ACC112 (cell line): Measurements from ENCODE around the gene AFAP1L1.
A peak's percentile ranks its signal among the peaks of the same experiment; 100 is the strongest.

ENCODE experiments used
- H2AFZ ChIP-seq: fragments of 200-600 bp; sonication (generic); one replicate; pipeline ENCODE4 v1.6.0; 2017; ENCODE audit warnings: antibody characterized with exemption, low read length; ENCODE audit not compliant: unreplicated experiment
- H3K27ac ChIP-seq: fragments of 200-600 bp; sonication (generic); 2 replicates; pipeline ENCODE4 v1.5.1; 2014; ENCODE audit warnings: low read depth, mild to moderate bottlenecking, antibody characterized with exemption, low read length, moderate library complexity
- H3K27me3 ChIP-seq: fragments of 200-600 bp; sonication (generic); 2 replicates; pipeline ENCODE4 v1.6.1; 2014; ENCODE audit warnings: mild to moderate bottlenecking, antibody characterized with exemption, low read length, moderate library complexity, mixed read lengths; ENCODE audit not compliant: insufficient read depth
- H3K36me3 ChIP-seq: fragments of 200-600 bp; sonication (generic); 2 replicates; pipeline ENCODE4 v1.6.1; 2016; ENCODE audit warnings: mild to moderate bottlenecking, antibody characterized with exemption, low read length, moderate library complexity, mixed read lengths; ENCODE audit not compliant: insufficient read depth
- H3K4me1 ChIP-seq: fragments of 200-600 bp; sonication (generic); one replicate; pipeline ENCODE4 v1.6.1; 2016; ENCODE audit warnings: low read length, mixed read lengths; ENCODE audit not compliant: insufficient read depth, unreplicated experiment, control insufficient read depth
- H3K4me3 ChIP-seq: fragments of 200-600 bp; sonication (generic); 2 replicates; pipeline ENCODE4 v1.5.1; 2014; ENCODE audit warnings: mild to moderate bottlenecking, low read depth, low read length
- H3K79me2 ChIP-seq: fragments of 200-600 bp; sonication (generic); one replicate; pipeline ENCODE4 v1.6.0; 2016; ENCODE audit warnings: low read length; ENCODE audit not compliant: control insufficient read depth, unreplicated experiment, insufficient read depth

The AFAP1L1 gene

GRCh38 chr5:149326611-149327010, 55.0 kb downstream of the AFAP1L1 start:
- Histone ChIP-seq H2AFZ (no peak overlapping the region), H3K27ac (no peak overlapping the region), H3K79me2 (no peaks in the 10 kb centered on the region), H3K4me1 (peaks cover 12% of the 10 kb centered on the region), H3K4me3 (no peak overlapping the region), H3K36me3 (no peaks in the 10 kb centered on the region), H3K27me3 (no peaks in the 10 kb centered on the region)

GRCh38 chr5:149328177-149328576, 56.5 kb downstream of the AFAP1L1 start:
- Histone ChIP-seq H3K36me3 (no peaks in the 10 kb centered on the region), H3K79me2 (no peaks in the 10 kb centered on the region), H2AFZ (no peak overlapping the region), H3K4me3 (no peak overlapping the region), H3K4me1 (peaks cover 10% of the 10 kb centered on the region), H3K27ac (no peak overlapping the region), H3K27me3 (no peaks in the 10 kb centered on the region)

GRCh38 chr5:149333711-149334443, 62.2 kb downstream of the AFAP1L1 start:
- H3K27ac ChIP-seq, result peak overlapping the region; percentile 58
- no peak overlapping the region for H2AFZ ChIP-seq
- H3K36me3 ChIP-seq, result peaks cover 8% of the 10 kb centered on the region; the same call in 1 of the 2 replicates
- no peaks in the 10 kb centered on the region for H3K79me2 ChIP-seq
- peaks cover 28% of the 10 kb centered on the region for H3K4me1 ChIP-seq
- no peaks in the 10 kb centered on the region for H3K27me3 ChIP-seq
- H3K4me3 ChIP-seq, result no peak overlapping the region

- Histone ChIP-seq H2AFZ (no peak overlapping the region), H3K27me3 (no peaks in the 10 kb centered on the region), H3K27ac (no peak overlapping the region)
Observed at GRCh38 chr5:149337736-149338135, 66.1 kb downstream of the AFAP1L1 start.

GRCh38 chr5:149338364-149338763, 66.7 kb downstream of the AFAP1L1 start:
- Histone ChIP-seq H2AFZ (no peak overlapping the region), H3K79me2 (no peaks in the 10 kb centered on the region), H3K27ac (no peak overlapping the region), H3K27me3 (no peaks in the 10 kb centered on the region), H3K36me3 (peaks cover 8% of the 10 kb centered on the region; the same call in 1 of the 2 replicates), H3K4me1 (peaks cover 24% of the 10 kb centered on the region), H3K4me3 (no peak overlapping the region)

More at GRCh38 chr5:149337736-149338135, 66.1 kb downstream of the AFAP1L1 start:
- no peaks in the 10 kb centered on the region for H3K79me2 ChIP-seq
- peaks cover 8% of the 10 kb centered on the region; the same call in 1 of the 2 replicates for H3K36me3 ChIP-seq
- no peak overlapping the region for H3K4me3 ChIP-seq
- H3K4me1 ChIP-seq, result peaks cover 28% of the 10 kb centered on the region

- no peak overlapping the region for H3K27ac ChIP-seq
- H3K4me3 ChIP-seq, result no peak overlapping the region
- peaks cover 5% of the 10 kb centered on the region for H3K79me2 ChIP-seq
- peaks cover 4% of the 10 kb centered on the region; the same call in 1 of the 2 replicates for H3K36me3 ChIP-seq
- H3K4me1 ChIP-seq, result peaks cover 11% of the 10 kb centered on the region
- no peaks in the 10 kb centered on the region for H3K27me3 ChIP-seq
- no peak overlapping the region for H2AFZ ChIP-seq
Observed at GRCh38 chr5:149340920-149341319, 69.3 kb downstream of the AFAP1L1 start.

GRCh38 chr5:149341876-149342275, 70.2 kb downstream of the AFAP1L1 start:
- H3K27me3 ChIP-seq, result no peaks in the 10 kb centered on the region
- no peaks in the 10 kb centered on the region for H3K36me3 ChIP-seq
- peaks cover 12% of the 10 kb centered on the region for H3K4me1 ChIP-seq
- no peak overlapping the region for H3K27ac ChIP-seq
- H2AFZ ChIP-seq, result no peak overlapping the region
- H3K79me2 ChIP-seq, result peaks cover 13% of the 10 kb centered on the region
- H3K4me3 ChIP-seq, result no peak overlapping the region

GRCh38 chr5:149344151-149344550, 72.5 kb downstream of the AFAP1L1 start:
- no peak overlapping the region for H2AFZ ChIP-seq
- H3K4me1 ChIP-seq, result peaks cover 13% of the 10 kb centered on the region
- no peak overlapping the region for H3K27ac ChIP-seq
- peaks cover 1% of the 10 kb centered on the region; the same call in 1 of the 2 replicates for H3K36me3 ChIP-seq
- no peak overlapping the region; the same call in 1 of the 2 replicates for H3K4me3 ChIP-seq
- peaks cover 27% of the 10 kb centered on the region for H3K79me2 ChIP-seq
- no peaks in the 10 kb centered on the region for H3K27me3 ChIP-seq

GRCh38 chr5:149345147-149345891, 73.7 kb downstream of the AFAP1L1 start, which contains the start of gene GRPEL2:
TSS of gene GRPEL2 (plus strand) at chr5:149345499. CDS start at chr5:149345540, 41 bp downstream.
- Histone ChIP-seq H3K79me2 (peaks cover 30% of the 10 kb centered on the region), H3K27ac (peak within 1 kb of the TSS; percentile 51), H3K36me3 (peaks cover 13% of the 10 kb centered on the region), H3K4me1 (peaks cover 13% of the 10 kb centered on the region), H3K27me3 (no peaks in the 10 kb centered on the region), H2AFZ (peak within 1 kb of the TSS; percentile 95), H3K4me3 (peak within 1 kb of the TSS; percentile 93)

- H3K27me3 ChIP-seq, result no peaks in the 10 kb centered on the region
- peaks cover 13% of the 10 kb centered on the region for H3K4me1 ChIP-seq
- H3K27ac ChIP-seq, result peak overlapping the region; percentile 51
- peak overlapping the region; percentile 93 for H3K4me3 ChIP-seq
- H2AFZ ChIP-seq, result peak overlapping the region; percentile 61
- peaks cover 17% of the 10 kb centered on the region for H3K36me3 ChIP-seq
- peaks cover 32% of the 10 kb centered on the region for H3K79me2 ChIP-seq
Observed at GRCh38 chr5:149345892-149346222, 74.2 kb downstream of the AFAP1L1 start.
